ENCODE results near the gene PDE10A. TPM values are rescaled to one million over a fixed set of nuclear protein-coding genes. Genes with fewer than 3 reads are reported as not detected.

PDE10A gene
- total and polyA plus RNA-seq, 2 of the 8 experiments (the other 6 are each of a cell fraction or from before 2014, with no cell fraction given): 1.1 to 2.4 TPM

DNA sequence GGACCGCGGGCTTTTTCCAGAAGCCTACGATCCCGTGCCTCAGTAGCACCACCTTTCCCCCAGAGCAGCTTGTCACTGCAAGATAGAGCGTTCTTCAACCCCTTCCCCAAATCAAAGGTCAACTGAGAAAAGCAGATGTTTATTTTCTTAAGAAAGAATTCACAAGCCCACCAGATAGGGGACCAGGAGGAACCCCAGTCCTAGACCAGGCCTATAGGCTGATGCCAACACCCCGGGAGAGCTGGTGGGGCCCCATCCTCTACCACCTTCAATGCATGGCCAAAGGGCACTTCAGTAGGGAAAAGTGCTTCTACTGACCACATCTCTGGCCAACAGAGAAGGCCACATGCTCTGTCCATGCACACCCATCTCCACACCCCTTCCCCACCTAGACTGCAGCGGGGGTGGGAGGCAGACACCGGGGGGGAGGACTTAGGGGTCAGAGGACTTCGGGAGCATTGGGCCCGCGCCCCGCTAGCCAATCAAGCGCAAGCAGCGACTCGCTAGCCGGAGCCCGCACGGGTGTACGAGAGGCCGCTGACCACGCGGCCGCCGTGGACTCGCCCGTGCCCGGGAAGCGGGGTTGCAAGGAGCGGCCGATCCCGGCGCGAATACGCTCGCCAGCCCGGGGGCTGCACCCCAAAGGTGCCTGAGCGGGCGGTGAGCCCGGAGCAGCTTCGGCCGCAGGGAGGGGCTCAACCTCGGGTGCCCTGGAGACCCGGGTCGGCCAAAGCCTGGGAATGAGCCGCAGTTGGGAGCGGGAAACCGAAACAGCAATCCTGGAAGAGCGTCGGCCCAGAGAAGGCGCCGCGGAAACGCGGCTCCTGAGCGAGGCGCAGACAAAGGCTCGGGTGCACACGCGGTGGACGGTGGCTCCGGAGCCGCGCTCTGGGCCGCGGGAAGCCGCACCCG lies 2.8 kb downstream of the PDE10A start (continued):
- TF ChIP-seq RFX5 (IDR thresholded peaks at IDR 0.05; ENCODE audit: borderline replicate concordance, low read depth, low read length): no peak
- peak; percentile 61 for TF ChIP-seq RNF2 (IDR thresholded peaks at IDR 0.05; ENCODE audit: borderline replicate concordance, low read depth, low read length, missing control alignments, poor library complexity, severe bottlenecking)
- no peak for TF ChIP-seq FOSL1 (IDR thresholded peaks at IDR 0.05; ENCODE audit: insufficient read depth, low read depth, low read length)
